Nucleus accumbens (tissue), 56 donors: ENCODE measurements around the gene TUBA4B.
"Not testable (repeated sequence)": the region's sequence is repeated elsewhere in the genome, so short reads cannot be mapped to it uniquely, and the experiment has no call there.

Experiments used
- DNase-seq, 56 donors: peaks; one replicate each; lab custom pipeline; 2025; lab: John Stamatoyannopoulos, UW

TUBA4B gene

DNA sequence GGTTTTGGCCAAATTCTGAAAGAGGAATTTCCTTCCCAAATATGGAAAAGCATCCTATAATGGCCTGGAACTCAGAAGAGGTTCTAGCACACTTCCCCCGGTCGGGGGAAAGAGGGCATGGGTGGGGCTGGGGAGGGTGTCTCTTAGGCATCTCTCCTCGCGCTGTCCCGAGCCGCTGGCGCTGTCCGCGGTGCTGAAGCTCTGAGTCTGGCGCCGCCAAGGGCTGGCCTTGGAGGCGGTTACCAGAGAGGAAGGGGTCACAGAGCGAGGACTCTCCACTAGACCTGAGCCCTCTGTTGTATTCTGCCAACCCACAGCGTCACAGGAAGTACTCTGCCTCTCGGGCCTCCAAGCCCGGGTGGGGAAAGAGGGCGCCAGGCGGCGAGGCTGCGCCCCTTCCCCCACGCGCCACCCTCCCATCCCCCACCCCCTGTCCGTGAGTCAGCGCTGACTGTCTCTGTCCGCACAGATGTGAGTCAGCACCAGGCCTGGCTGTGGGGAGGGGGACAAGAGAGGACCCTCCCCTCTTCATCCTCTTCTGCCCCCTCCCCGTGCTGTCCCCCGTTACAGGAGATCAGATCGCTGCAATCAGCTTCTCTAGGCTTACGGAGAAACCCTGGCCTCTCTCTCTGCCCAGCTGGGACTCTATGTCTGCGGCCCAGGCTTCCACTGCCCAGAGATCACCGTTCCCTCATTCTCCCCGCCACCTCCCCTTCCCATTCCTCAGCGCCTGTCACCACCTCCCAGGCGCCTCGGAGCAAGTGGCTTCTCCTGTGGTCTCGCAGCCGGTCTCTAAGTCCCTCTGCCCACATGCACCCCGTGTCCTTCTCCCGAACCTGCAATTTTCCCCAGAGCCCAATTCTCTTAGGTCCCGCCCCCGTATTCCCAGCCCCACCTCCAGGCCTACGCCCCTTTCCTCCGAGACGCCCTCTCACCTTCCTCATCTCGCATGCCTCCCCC is 55.4 kb downstream of the TUBA4B start:
- peak in 20 of 56 donors; percentile 12 to 68 (median 34) for DNase-seq

DNA sequence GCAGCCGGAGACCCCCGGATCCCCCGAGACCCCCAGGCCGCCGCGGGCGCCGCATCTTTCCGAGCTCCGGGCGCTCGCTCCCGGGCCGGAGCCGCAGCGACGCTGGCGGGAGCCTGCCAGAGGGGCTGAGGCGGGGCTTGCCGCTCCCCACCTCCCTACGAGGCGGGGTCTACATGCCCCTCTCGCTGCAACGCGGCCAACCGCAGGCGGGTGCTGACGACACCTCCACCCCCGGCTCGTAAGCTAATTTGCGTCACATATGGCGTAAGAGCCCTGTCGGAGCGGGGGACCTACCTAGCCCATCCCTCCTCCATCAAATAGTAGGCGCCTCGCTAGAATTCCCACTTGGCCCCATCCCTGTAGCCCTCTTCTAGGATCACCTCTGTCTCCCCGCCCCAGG is 56.2 kb downstream of the TUBA4B start, which contains the start of gene PTPRN:
TSS of gene PTPRN (minus strand) at position 124 of the 400 bp plus-strand sequence. CDS start at position 55, 69 bp downstream.
- peak in 39 of 56 donors; percentile 17 to 89 (median 60) for DNase-seq

DNA sequence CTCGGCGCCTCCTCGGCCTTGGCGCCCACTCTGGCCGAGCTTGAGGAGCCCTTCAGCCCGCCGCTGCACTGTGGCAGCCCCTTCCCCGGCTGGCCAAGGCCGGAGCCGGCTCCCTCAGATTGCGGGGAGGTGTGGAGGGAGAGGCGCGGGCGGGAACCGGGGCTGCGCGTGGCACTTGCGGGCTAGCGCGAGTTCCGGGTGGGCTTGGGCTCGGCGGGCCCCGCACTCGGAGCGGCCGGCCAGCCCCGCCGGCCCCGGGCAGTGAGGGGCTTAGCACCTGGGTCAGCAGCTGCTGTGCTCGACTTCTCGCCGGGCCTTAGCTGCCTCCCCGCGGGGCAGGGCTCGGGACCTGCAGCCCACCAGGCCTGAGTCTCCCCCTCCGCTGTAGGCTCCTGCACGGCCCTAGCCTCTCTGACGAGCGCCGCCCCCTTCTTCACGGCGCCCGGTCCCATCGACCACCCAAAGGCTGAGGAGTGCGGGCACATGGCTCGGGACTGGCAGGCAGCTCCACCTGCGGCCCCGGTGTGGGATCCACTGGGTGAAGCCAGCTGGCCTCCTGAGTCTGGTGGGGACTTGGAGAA is 59.7 kb downstream of the TUBA4B start:
- not testable (repeated sequence) for DNase-seq

DNA sequence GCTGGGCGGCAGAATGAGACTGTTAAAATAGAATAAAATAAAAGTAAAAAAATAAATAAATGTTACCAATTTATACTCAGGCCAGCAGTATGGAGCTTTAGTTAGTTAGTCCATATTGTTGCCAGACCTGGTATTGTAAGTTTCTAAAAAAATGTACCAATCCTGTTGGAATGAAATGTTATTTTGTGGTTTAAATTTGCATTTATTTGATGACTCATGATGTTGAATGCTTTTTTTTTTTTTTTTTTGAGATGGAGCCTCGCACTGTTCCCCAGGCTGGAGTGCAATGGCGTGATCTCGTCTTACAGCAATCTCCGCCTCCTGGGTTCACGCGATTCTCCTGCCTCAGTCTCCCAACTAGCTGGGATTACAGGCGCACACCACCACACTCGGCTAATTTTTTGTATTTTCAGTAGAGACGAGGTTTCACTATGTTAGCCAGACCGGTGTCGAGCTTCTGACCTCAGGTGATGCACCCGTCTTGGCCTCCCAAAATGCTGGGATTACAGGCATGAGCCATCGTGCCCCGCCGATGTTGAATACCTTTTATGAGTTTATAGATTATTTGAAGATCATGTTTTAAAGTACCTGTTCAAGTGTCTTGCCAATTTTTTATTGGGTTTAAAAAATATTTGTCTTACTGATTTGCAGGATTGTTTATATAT is 61.9 kb downstream of the TUBA4B start:
- no peak for DNase-seq
